Natural killer cell (primary cell): ENCODE measurements around the gene HLF. TPM values are rescaled to one million over a fixed set of nuclear protein-coding genes. Genes with fewer than 3 reads are reported as not detected.

Experiments
- ATAC-seq, 3 donors: fragments of 150-1000 bp in 2 of 3; fragments of 200-7000 bp in 1 of 3; cut with Tn5 transposase; 1 replicate in 1 of 3; 2 replicates in 2 of 3; pipeline ENCODE4 v1.10.0; 2021; ENCODE audit warnings: mild to moderate bottlenecking in 2 of 3, moderate library complexity in 2 of 3
- DNase-seq, 2 donors: peaks; one replicate each; pipeline versions ENCODE4 v3.0.0 to v3.0.0-alpha.2; 2013 to 2021; ENCODE audit warnings: mixed read lengths in 1 of 2
- H3K27ac ChIP-seq: one replicate; pipeline ENCODE4 v1.5.1; 2013; ENCODE audit warnings: mild to moderate bottlenecking, low read length
- H3K27me3 ChIP-seq: one replicate; pipeline ENCODE4 v1.6.1; 2013; ENCODE audit warnings: low read length; ENCODE audit not compliant: control insufficient read depth, insufficient read depth
- H3K36me3 ChIP-seq: one replicate; pipeline ENCODE4 v1.6.1; 2013; ENCODE audit warnings: low read length; ENCODE audit not compliant: control insufficient read depth, insufficient read depth
- H3K4me1 ChIP-seq: one replicate; pipeline ENCODE4 v1.6.1; 2013; ENCODE audit warnings: low read length; ENCODE audit not compliant: control insufficient read depth, insufficient read depth
- H3K4me3 ChIP-seq: one replicate; pipeline ENCODE4 v1.5.1; 2013; ENCODE audit warnings: low read length
- H3K9me3 ChIP-seq: one replicate; pipeline ENCODE4 v1.6.1; 2013; ENCODE audit warnings: low read length; ENCODE audit not compliant: control insufficient read depth, insufficient read depth
- H3K27ac Mint-ChIP-seq, 2 donors: one replicate each; pipeline ENCODE4 v1.8.0; 2022; ENCODE audit warnings: mild to moderate bottlenecking in 2 of 2, mixed read lengths in 2 of 2, moderate library complexity in 1 of 2
- H3K27me3 Mint-ChIP-seq, 2 donors: one replicate each; pipeline ENCODE4 v1.8.0; 2022; ENCODE audit warnings: low read depth in 2 of 2, mixed read lengths in 2 of 2
- H3K36me3 Mint-ChIP-seq: one replicate; pipeline ENCODE4 v1.8.0; 2022; ENCODE audit warnings: mixed read lengths
- H3K4me1 Mint-ChIP-seq, 2 donors: one replicate each; pipeline ENCODE4 v1.8.0; 2022; ENCODE audit warnings: mixed read lengths in 2 of 2
- H3K4me3 Mint-ChIP-seq: one replicate; pipeline ENCODE4 v1.8.0; 2022; ENCODE audit warnings: mild to moderate bottlenecking, moderate library complexity, mixed read lengths
- H3K9me3 Mint-ChIP-seq, 2 donors: one replicate each; pipeline ENCODE4 v1.8.0; 2022; ENCODE audit warnings: mixed read lengths in 2 of 2
- CTCF ChIP-seq: fragments of 200-600 bp; IDR thresholded peaks from one replicate; pipeline ENCODE4 v1.8.0; 2022; ENCODE audit warnings: antibody characterized with exemption
- WGBS: methylation state at CpG from one replicate; pipeline ENCODE4 v1.1.7; 2013; ENCODE audit warnings: missing lambda C conversion rate; ENCODE audit not compliant: insufficient coverage; 5-methylcytosine and 5-hydroxymethylcytosine counted together
- intact Hi-C: fragments of 100-400 bp; cut with micrococcal nuclease; formaldehyde crosslinking; loops from one replicate; pipeline ENCODE4 v1.14.2; 2022
- total RNA-seq, 4 donors: library from RNA; stranded (reverse); fragments of 120-200 nt in 1 of 4; gene quantifications; one replicate each; pipeline versions ENCODE4 v1.2.3 to v1.2.4, GENCODE V29; 2013 to 2022

The HLF gene
- total RNA-seq, 3 donors from 2014 or later (not counting 1 experiment from before 2014, with no cell fraction given) = 0.14 to 0.59 (median 0.15) TPM

- Mint-ChIP-seq H3K27me3 (peaks cover 0 to 6% of the 10 kb centered on the region in 2 donors), H3K9me3 (no peaks in the 10 kb centered on the region), H3K4me3 (no peak overlapping the region), H3K27ac (no peak overlapping the region), H3K36me3 (no peaks in the 10 kb centered on the region), H3K4me1 (no peaks in the 10 kb centered on the region)
- DNase-seq = no peak
- Histone ChIP-seq H3K36me3 (no peaks in the 10 kb centered on the region), H3K27me3 (no peaks in the 10 kb centered on the region), H3K4me1 (no peaks in the 10 kb centered on the region), H3K9me3 (no peaks in the 10 kb centered on the region), H3K27ac (no peak overlapping the region), H3K4me3 (no peak overlapping the region)
- intact Hi-C loops = no loop called here
- ATAC-seq = no peak
- WGBS = 88% methylated on average over 10 of the region's 11 CpGs
- no peak for TF ChIP-seq CTCF
Measured at GRCh38 chr17:55322453-55322985, 57.8 kb downstream of the HLF start.

DNA sequence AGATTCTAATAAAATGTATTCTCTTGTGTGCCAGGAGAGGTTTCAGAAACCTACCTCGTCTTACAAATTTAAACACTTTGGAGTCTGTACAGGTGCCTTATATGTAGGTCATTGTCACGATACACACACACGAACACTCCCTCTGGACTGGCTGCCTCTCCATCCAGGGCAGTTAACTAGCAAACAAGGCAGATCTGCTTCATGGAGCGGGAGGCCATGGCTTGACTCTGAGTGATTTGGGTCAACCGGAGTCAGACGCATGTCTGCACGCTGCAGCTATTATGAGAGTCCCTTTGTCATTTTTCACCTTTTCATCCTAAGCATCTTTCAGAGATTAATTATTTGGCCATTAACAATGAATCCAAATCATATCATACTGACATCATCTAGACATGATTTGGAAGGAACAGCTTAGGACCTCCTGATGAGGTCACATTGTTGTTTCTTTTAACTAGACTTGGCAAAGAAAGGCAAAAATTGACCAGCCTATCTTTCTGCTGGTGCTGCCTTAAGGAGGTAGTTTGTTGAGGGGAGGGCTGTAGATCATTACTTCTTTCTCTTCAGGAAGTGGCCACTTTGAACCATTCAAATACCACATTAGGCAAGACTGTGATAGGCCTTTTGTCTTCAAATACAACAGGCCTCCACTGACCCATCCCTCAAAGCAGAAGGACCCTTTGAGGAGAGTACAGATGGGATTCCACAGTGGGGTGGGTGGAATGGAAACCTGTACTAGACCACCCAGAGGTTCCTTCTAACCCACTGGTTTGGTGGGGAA lies 58.9 kb downstream of the HLF start:
- no peak overlapping the region for H3K4me3 ChIP-seq
- Mint-ChIP-seq H3K36me3 (no peaks in the 10 kb centered on the region), H3K27ac (no peak overlapping the region), H3K9me3 (no peaks in the 10 kb centered on the region), H3K27me3 (peaks cover 0 to 6% of the 10 kb centered on the region in 2 donors), H3K4me3 (no peak overlapping the region), H3K4me1 (no peaks in the 10 kb centered on the region)
- no peak overlapping the region for H3K27ac ChIP-seq
- 98% methylated on average over 7 of the region's 7 CpGs for WGBS
- DNase-seq (no peak), ATAC-seq (no peak)
- no peaks in the 10 kb centered on the region for H3K36me3 ChIP-seq
- H3K9me3 ChIP-seq = no peaks in the 10 kb centered on the region
- H3K4me1 ChIP-seq = no peaks in the 10 kb centered on the region
- no peaks in the 10 kb centered on the region for H3K27me3 ChIP-seq
- intact Hi-C loops = no loop called here
- TF ChIP-seq CTCF = no peak

GRCh38 chr17:55324296-55324978 lies 59.7 kb downstream of the HLF start:
- peak in 1 of 2 donors; percentile 16 for DNase-seq
- intact Hi-C loops = no loop called here
- 89% methylated on average over 5 of the region's 9 CpGs for WGBS

More at GRCh38 chr17:55324296-55324978, 59.7 kb downstream of the HLF start:
- Histone ChIP-seq H3K27me3 (no peaks in the 10 kb centered on the region), H3K9me3 (no peaks in the 10 kb centered on the region), H3K4me3 (no peak overlapping the region), H3K4me1 (no peaks in the 10 kb centered on the region), H3K27ac (no peak overlapping the region), H3K36me3 (no peaks in the 10 kb centered on the region)
- Mint-ChIP-seq H3K9me3 (no peaks in the 10 kb centered on the region), H3K4me1 (no peaks in the 10 kb centered on the region), H3K4me3 (no peak overlapping the region), H3K36me3 (no peaks in the 10 kb centered on the region), H3K27ac (no peak overlapping the region), H3K27me3 (peaks cover 0 to 6% of the 10 kb centered on the region in 2 donors)
- TF ChIP-seq CTCF = no peak
- ATAC-seq = no peak
